K562 (cell line): ENCODE data around the gene LSM12.

ENCODE experiments used
- GABPA ChIP-seq: fragments of 200-800 bp; sonication (Bioruptor generic); conservative IDR thresholded peaks from 2 replicates; pipeline ENCODE4 v1.6.1; 2016; ENCODE audit warnings: low read depth, missing genetic modification characterization, missing compliant biosample characterization
- HDAC6 ChIP-seq: IDR thresholded peaks from 2 replicates; pipeline ENCODE4 v1.6.1; 2012; ENCODE audit warnings: low read depth, mild to moderate bottlenecking, control low read depth, inconsistent platforms, low read length, moderate library complexity
- PHTF2 ChIP-seq: fragments of 250-450 bp; sonication (Bioruptor Pico); IDR thresholded peaks from 2 replicates; pipeline ENCODE4 v1.5.0; 2021; ENCODE audit warnings: mild to moderate bottlenecking
- SRSF9 ChIP-seq: fragments of 200-400 bp; formaldehyde crosslinking; IDR thresholded peaks from 2 replicates; pipeline ENCODE4 v1.6.1; 2017; ENCODE audit warnings: low read depth, low read length, borderline replicate concordance
- TF ChIP-seq, protein P1 (sequence below): fragments of 250-450 bp; sonication (Bioruptor Pico); IDR thresholded peaks from 2 replicates; pipeline ENCODE4 v1.4.0; 2020; ENCODE audit warnings: mild to moderate bottlenecking, moderate library complexity, borderline replicate concordance

DNA sequence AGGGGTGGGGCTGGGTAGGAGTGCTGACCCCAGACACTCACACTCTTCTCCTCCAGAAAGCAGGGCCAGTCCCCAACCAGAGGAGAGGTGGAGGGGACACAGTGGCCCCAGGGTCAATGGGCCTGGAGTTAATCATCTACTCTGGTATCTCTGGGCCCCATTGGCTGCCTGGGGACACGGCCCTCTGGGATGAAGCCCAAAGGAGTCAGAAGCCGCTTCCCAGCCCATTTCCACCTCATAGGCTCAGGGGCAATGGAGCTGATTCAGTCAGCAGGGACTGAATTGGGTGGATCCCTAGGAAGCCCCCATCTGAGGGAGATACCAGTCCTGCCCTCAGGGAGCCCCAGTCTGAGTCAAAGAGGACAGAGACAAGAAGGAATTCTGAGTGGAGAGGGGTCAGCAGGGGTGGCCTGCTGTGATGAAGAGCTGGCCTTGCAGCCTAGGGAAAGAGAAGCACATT, 65.0 kb downstream of the LSM12 start:
- TF ChIP-seq, protein P1, sequence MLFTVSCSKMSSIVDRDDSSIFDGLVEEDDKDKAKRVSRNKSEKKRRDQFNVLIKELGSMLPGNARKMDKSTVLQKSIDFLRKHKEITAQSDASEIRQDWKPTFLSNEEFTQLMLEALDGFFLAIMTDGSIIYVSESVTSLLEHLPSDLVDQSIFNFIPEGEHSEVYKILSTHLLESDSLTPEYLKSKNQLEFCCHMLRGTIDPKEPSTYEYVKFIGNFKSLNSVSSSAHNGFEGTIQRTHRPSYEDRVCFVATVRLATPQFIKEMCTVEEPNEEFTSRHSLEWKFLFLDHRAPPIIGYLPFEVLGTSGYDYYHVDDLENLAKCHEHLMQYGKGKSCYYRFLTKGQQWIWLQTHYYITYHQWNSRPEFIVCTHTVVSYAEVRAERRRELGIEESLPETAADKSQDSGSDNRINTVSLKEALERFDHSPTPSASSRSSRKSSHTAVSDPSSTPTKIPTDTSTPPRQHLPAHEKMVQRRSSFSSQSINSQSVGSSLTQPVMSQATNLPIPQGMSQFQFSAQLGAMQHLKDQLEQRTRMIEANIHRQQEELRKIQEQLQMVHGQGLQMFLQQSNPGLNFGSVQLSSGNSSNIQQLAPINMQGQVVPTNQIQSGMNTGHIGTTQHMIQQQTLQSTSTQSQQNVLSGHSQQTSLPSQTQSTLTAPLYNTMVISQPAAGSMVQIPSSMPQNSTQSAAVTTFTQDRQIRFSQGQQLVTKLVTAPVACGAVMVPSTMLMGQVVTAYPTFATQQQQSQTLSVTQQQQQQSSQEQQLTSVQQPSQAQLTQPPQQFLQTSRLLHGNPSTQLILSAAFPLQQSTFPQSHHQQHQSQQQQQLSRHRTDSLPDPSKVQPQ (CRISPR knock-in tag): no peak
- no peak for TF ChIP-seq PHTF2
- TF ChIP-seq HDAC6: no peak
- TF ChIP-seq SRSF9: no peak
- no peak for TF ChIP-seq GABPA (tag)
